Upper lobe of right lung (tissue), 1 donor: Measurements from ENCODE around the gene UBE2N. TPM values are rescaled to one million over a fixed set of nuclear protein-coding genes. Genes with fewer than 3 reads are reported as not detected.

Experiments
- ATAC-seq: fragments of 200-7000 bp; cut with Tn5 transposase; one replicate; pipeline ENCODE4 v1.9.1; 2020; ENCODE audit warnings: mild to moderate bottlenecking, moderate library complexity
- DNase-seq: peaks from one replicate; pipeline ENCODE4 v3.0.0-alpha.2; 2020
- H3K27ac ChIP-seq: fragments of 200-600 bp; one replicate; pipeline ENCODE4 v1.8.0; 2022
- H3K27me3 ChIP-seq: fragments of 200-600 bp; one replicate; pipeline ENCODE4 v1.8.0; 2022; ENCODE audit warnings: mild to moderate bottlenecking
- H3K36me3 ChIP-seq: fragments of 200-600 bp; one replicate; pipeline ENCODE4 v1.8.0; 2022
- H3K4me1 ChIP-seq: fragments of 200-600 bp; one replicate; pipeline ENCODE4 v1.8.0; 2022
- H3K4me3 ChIP-seq: fragments of 200-600 bp; one replicate; pipeline ENCODE4 v1.8.0; 2022; ENCODE audit warnings: mild to moderate bottlenecking
- H3K9me3 ChIP-seq: fragments of 200-600 bp; one replicate; pipeline ENCODE4 v1.8.0; 2022
- intact Hi-C: fragments of 100-400 bp; cut with DNase I; formaldehyde crosslinking; loops from one replicate; pipeline ENCODE4 v1.11.0; 2022
- total RNA-seq: library from RNA; stranded (reverse); fragmentation: NEBNext Ultra II Directional; extraction: Animal tissue kit (Norgen Biotek cat#: 25700); gene quantifications from one replicate; pipeline ENCODE4 v1.2.1, GENCODE V29; 2021
- TF ChIP-seq, protein P1 (sequence below): fragments of 200-600 bp; IDR thresholded peaks from one replicate; pipeline ENCODE4 v1.8.0; 2022; ENCODE audit warnings: antibody characterized with exemption
- donor health status: DM: no; HTN: yes; CAD: no; lungs with severe emphysema.

UBE2N gene
- total RNA-seq, 1 donor from 2014 or later, result 65.9 TPM

GRCh38 chr12:93469386-93469785, 27.6 kb upstream of the UBE2N start:
- H3K27ac ChIP-seq, result no peak overlapping the region
- TF ChIP-seq, protein P1, sequence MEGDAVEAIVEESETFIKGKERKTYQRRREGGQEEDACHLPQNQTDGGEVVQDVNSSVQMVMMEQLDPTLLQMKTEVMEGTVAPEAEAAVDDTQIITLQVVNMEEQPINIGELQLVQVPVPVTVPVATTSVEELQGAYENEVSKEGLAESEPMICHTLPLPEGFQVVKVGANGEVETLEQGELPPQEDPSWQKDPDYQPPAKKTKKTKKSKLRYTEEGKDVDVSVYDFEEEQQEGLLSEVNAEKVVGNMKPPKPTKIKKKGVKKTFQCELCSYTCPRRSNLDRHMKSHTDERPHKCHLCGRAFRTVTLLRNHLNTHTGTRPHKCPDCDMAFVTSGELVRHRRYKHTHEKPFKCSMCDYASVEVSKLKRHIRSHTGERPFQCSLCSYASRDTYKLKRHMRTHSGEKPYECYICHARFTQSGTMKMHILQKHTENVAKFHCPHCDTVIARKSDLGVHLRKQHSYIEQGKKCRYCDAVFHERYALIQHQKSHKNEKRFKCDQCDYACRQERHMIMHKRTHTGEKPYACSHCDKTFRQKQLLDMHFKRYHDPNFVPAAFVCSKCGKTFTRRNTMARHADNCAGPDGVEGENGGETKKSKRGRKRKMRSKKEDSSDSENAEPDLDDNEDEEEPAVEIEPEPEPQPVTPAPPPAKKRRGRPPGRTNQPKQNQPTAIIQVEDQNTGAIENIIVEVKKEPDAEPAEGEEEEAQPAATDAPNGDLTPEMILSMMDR, result no peak
- DNase-seq (no peak), ATAC-seq (no peak)
- intact Hi-C loops, result no loop called here
- H3K4me3 ChIP-seq, result no peak overlapping the region
- no peaks in the 10 kb centered on the region for H3K9me3 ChIP-seq
- peaks cover 15% of the 10 kb centered on the region for H3K4me1 ChIP-seq
- no peaks in the 10 kb centered on the region for H3K27me3 ChIP-seq
- peaks cover 30% of the 10 kb centered on the region for H3K36me3 ChIP-seq

GRCh38 chr12:93468008-93468371, 26.2 kb upstream of the UBE2N start:
- no peak for ATAC-seq
- no peaks in the 10 kb centered on the region for H3K9me3 ChIP-seq
- intact Hi-C loops, result no loop called here
- peaks cover 15% of the 10 kb centered on the region for H3K4me1 ChIP-seq
- no peaks in the 10 kb centered on the region for H3K27me3 ChIP-seq
- peaks cover 16% of the 10 kb centered on the region for H3K36me3 ChIP-seq
- no peak for DNase-seq
- peak overlapping the region; percentile 76 for H3K4me3 ChIP-seq
- H3K27ac ChIP-seq, result peak overlapping the region; percentile 93
- TF ChIP-seq, protein P1, result no peak

GRCh38 chr12:93467351-93468007, 25.7 kb upstream of the UBE2N start, which contains the start of gene MRPL42:
Gene MRPL42 (plus strand): TSS chr12:93467514. CDS start chr12:93469286, 1,772 bp downstream.
- TF ChIP-seq, protein P1, result peak; percentile 73
- peaks cover 14% of the 10 kb centered on the region for H3K36me3 ChIP-seq
- H3K27me3 ChIP-seq, result no peaks in the 10 kb centered on the region
- peaks cover 15% of the 10 kb centered on the region for H3K4me1 ChIP-seq
- no peaks in the 10 kb centered on the region for H3K9me3 ChIP-seq
- DNase-seq, result peak; percentile 95
- peak within 1 kb of the TSS; percentile 93 for H3K27ac ChIP-seq
- peak within 1 kb of the TSS; percentile 76 for H3K4me3 ChIP-seq
- intact Hi-C loops, result no loop called here
- ATAC-seq, result peak; percentile 98

DNA sequence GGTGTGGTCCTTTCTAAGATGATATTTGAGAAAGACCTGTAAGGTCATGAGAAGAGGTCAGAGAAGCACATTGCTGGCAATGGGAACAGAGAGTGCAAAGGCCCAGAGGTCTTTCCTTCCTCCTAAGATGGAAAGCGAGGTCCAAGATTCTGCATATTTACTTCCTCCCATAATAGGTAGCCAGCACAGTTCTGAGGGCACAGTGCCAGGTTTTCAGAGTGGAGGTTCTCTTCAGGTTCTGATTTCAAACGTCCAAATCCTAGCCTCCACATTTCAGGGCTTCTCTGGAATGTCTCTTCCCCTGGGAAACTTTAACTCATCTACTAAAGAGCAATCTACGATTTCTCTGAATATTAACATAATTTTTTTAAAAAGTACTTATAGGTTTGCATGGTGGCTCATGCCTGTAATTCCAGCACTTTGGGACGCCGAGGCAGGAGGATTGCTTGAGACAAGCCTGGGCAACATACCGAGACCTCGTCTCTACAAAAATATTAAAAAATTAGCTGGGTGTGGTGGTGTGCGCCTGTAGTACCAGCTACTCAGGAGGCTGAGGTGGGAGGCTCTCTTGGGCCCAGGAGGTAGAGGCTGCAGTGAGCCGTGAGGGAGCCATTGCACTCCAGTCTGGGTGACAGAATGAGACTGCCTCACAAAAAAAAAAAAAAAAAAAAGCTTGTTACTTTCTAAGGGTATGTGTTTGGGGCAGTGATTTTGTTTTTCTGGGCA, 25.0 kb upstream of the UBE2N start:
- TF ChIP-seq, protein P1, result no peak
- DNase-seq (no peak), ATAC-seq (no peak)
- H3K9me3 ChIP-seq, result no peaks in the 10 kb centered on the region
- H3K36me3 ChIP-seq, result peaks cover 8% of the 10 kb centered on the region
- peaks cover 15% of the 10 kb centered on the region for H3K4me1 ChIP-seq
- intact Hi-C loops, result no loop called here
- H3K27me3 ChIP-seq, result no peaks in the 10 kb centered on the region
- peak overlapping the region; percentile 76 for H3K4me3 ChIP-seq
- H3K27ac ChIP-seq, result no peak overlapping the region

DNA sequence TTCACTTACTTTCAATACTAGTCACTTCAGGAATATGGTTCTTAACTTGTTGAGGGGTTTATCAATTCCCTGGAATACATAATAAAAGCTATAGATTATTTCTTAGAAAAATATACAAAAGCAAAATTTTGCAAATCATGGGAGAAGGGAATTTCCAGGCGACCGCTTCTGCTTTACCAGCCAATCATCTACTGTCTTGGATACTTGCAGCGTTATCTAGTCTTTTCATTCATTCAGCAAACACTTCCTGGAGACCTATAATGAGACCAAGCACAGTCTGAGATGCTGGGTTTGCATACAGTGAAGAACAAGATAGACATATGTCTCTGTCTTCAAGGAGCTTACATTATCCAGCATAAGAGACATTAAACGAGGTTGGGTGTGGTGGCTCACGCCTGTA, 24.1 kb upstream of the UBE2N start:
- H3K4me3 ChIP-seq, result no peak overlapping the region
- peaks cover 4% of the 10 kb centered on the region for H3K36me3 ChIP-seq
- DNase-seq (no peak), ATAC-seq (no peak)
- H3K9me3 ChIP-seq, result no peaks in the 10 kb centered on the region
- no peak overlapping the region for H3K27ac ChIP-seq
- intact Hi-C loops, result no loop called here
- H3K27me3 ChIP-seq, result no peaks in the 10 kb centered on the region
- TF ChIP-seq, protein P1, result no peak
- peaks cover 15% of the 10 kb centered on the region for H3K4me1 ChIP-seq
